ENCODE data around the gene PDC.
"Not testable (repeated sequence)": the region's sequence is repeated elsewhere in the genome, so short reads cannot be mapped to it uniquely, and the experiment has no call there.

DNA sequence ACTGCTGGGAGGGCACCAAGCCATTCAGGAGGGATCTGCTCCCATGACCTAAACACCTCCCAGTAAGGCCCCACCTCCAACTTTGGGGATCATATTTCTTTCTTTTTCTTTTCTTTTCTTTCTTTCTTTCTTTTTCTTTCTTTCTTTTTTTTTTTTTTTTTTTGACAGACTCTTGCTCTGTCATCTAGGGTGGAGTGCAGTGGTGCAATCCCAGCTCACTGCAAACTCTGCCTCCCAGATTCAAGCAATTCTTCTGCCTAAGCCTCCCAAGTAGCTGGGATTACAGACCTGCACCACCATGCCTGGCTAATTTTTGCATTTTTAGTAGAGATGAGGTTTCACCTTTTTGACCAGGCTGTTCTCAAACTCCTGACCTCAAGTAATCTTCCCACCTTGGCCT lies 4.6 kb upstream of the PDC start:
- not testable (repeated sequence) for TF ChIP-seq CTCF, POLR2A (IDR thresholded peaks at IDR 0.05)

All from heart left ventricle (tissue), 13 donors.